ENCODE results near the gene ZSCAN5A. TPM values are rescaled to one million over a fixed set of nuclear protein-coding genes. Genes with fewer than 3 reads are reported as not detected.

ZSCAN5A gene
- total and polyA plus RNA-seq, 9 of the 15 experiments (the other 6 are each of a cell fraction or from before 2014, with no cell fraction given) = 5.8 to 15.3 (median 11.8) TPM

GRCh38 chr19:56347163-56347778, 32.6 kb upstream of the ZSCAN5A start (continued):
- TF ChIP-seq HDAC8 (tag; IDR thresholded peaks at IDR 0.05) (peak; percentile 83), ZNF766 (CRISPR knock-in tag; conservative IDR thresholded peaks at IDR 0.05) (peak; percentile 94), MEIS2 (IDR thresholded peaks at IDR 0.05; ENCODE audit: partially characterized antibody) (peak; percentile 29), ZNF583 (CRISPR knock-in tag; IDR thresholded peaks at IDR 0.05) (peak; percentile 96), TAL1 (IDR thresholded peaks at IDR 0.05) (peak; percentile 73), RREB1 (CRISPR knock-in tag; IDR thresholded peaks at IDR 0.05) (0 out of 2 replicates have a peak, but pooled peaks have one; percentile 24), VEZF1 (CRISPR knock-in tag; IDR thresholded peaks at IDR 0.05) (peak; percentile 44; the same call in 1 of the 2 replicates), AFF1 (IDR thresholded peaks at IDR 0.05; ENCODE audit: low read depth in 1 of 2, partially characterized antibody in 2 of 2) (no peak), ZNF239 (CRISPR knock-in tag; IDR thresholded peaks at IDR 0.05) (peak; percentile 80), PTRF (tag; IDR thresholded peaks at IDR 0.05) (peak; percentile 88), MYC (IDR thresholded peaks at IDR 0.05; ENCODE audit: low read depth, low read length) (no peak), MYC (CRISPR knock-in tag; IDR thresholded peaks at IDR 0.05; ENCODE audit: borderline replicate concordance, low read depth) (0 out of 2 replicates have a peak, but pooled peaks have one; percentile 58)

Measured in K562 (cell line).